ENCODE measurements around the gene KRTAP5-6.
A peak's percentile ranks its signal among the peaks of the same experiment; 100 is the strongest.

The KRTAP5-6 gene

DNA sequence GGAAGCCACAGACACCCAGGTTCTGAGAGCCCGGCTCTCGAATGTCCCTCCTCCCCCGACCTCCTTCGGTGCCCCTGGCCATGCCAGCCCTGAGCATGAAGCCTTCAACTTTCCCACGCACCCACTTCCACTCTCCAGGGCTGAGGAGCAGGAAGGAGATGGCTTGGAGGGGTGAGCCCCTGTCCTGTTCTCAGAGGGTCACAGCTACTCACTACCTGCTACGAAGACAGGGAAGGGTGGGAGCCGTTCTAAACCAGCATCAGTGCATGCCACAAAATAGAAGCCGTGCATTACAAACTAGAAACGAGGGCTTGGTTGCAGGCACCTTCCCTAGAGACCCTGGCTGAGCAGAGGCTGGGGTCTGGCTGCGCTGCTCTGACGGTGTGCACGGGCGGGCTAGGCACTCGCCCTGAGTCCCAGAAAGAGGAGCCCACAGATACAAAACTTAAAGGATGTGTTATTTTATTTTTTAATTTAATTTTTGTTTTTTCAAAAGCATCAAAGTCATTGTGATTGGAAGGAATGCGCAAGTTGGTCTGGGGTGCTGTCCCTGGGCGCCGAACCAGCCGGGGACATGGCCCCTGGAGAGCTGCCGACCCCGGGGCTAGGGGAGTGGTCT, 4.2 kb upstream of the KRTAP5-6 start:
- Histone ChIP-seq H3K4me1 (ENCODE audit: control insufficient read depth, insufficient read depth, low read length) (no peaks in the 10 kb centered on the region), H3K4me3 (ENCODE audit: low read length) (no peak overlapping the region), H3K27ac (ENCODE audit: low read depth, low read length) (no peak overlapping the region), H3K9ac (ENCODE audit: low read length) (no peak overlapping the region), H3K36me3 (ENCODE audit: control insufficient read depth, insufficient read depth, low read length) (no peaks in the 10 kb centered on the region), H3K27me3 (ENCODE audit: control insufficient read depth, insufficient read depth, low read length) (peaks cover 3% of the 10 kb centered on the region)

DNA sequence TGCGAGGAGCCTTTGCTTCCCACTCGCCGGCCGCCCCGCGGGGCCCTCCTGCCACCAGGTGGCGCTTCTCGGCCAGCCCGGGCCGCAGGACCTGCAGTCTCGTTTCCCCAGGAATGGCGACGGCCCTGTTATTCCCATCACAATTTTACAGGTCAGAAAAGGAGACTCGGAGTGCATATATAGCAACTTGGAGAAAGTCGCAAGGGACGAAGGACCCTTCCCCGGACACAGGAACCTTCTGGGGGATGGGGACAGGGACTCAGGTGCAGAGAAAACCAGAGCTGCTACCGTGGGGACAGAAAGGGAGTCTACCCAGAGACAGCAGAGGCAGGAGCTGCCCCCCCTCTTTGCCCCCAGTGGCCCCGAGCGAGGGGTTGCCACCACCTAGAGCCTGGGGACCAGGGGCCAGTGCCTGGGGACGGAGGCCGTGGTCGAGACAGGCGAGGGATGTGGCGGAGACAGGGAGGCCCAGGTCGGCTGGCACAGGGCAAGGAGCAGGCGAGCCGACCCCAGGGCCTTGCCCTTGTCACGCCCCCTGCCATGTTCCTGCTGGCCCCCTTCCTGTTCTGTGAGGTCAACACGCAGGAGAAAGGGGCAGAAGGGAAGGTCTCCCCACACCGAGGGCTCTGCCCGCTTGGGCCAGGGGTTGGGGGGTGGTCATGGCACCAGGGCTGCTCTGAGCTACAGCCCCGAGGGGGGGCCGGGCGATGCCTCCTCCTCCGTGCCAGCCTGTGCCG, 3.5 kb upstream of the KRTAP5-6 start:
- Histone ChIP-seq H3K4me3 (ENCODE audit: low read length) (peak overlapping the region; percentile 80), H3K9ac (ENCODE audit: low read length) (peak overlapping the region; percentile 36), H3K27ac (ENCODE audit: low read depth, low read length) (peak overlapping the region; percentile 41), H3K36me3 (ENCODE audit: control insufficient read depth, insufficient read depth, low read length) (no peaks in the 10 kb centered on the region), H3K27me3 (ENCODE audit: control insufficient read depth, insufficient read depth, low read length) (peaks cover 3% of the 10 kb centered on the region), H3K4me1 (ENCODE audit: control insufficient read depth, insufficient read depth, low read length) (no peaks in the 10 kb centered on the region)

DNA sequence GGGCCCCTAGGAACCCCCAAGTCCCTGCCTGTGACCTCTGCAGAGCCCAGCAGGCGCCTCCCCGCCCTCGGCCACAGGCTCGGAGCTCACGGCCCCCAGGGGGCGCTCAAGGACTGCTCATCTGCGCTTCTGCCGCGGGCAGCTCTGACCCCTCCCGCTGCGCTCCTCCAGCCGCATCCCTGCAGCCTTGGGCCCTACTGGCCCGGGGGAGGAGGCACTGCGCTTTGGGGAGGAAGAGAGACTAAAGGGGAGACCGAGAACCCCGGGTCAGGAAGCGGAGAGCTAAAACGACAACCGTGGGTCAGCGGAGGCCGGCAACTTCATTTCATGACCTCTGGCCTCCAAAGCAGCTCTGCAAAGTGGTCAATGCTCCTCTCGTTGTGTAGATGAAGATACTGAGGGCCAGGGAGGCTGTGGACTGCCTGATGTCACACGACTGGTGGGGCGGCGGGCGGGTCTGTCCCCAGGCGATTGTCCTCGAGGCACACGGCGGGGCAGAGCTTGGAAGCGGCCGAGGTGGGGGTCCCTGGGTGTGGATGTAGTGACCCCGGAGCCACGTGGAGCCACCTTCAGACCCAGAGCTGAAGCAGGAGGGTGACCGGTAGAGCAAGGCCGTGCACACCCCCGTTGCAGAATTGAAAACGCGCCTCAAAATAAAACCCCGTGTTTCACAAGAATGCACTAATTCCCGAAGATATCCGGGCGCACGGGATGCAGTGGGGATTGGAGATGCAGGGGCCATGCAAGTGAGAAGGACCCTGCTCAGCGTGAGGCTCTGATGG, 2.7 kb upstream of the KRTAP5-6 start:
- H3K27me3 ChIP-seq (ENCODE audit: control insufficient read depth, insufficient read depth, low read length) = peaks cover 3% of the 10 kb centered on the region
- no peaks in the 10 kb centered on the region for H3K4me1 ChIP-seq (ENCODE audit: control insufficient read depth, insufficient read depth, low read length)
- peak overlapping the region; percentile 80 for H3K4me3 ChIP-seq (ENCODE audit: low read length)
- H3K9ac ChIP-seq (ENCODE audit: low read length) = no peak overlapping the region
- no peaks in the 10 kb centered on the region for H3K36me3 ChIP-seq (ENCODE audit: control insufficient read depth, insufficient read depth, low read length)
- peak overlapping the region; percentile 41 for H3K27ac ChIP-seq (ENCODE audit: low read depth, low read length)

DNA sequence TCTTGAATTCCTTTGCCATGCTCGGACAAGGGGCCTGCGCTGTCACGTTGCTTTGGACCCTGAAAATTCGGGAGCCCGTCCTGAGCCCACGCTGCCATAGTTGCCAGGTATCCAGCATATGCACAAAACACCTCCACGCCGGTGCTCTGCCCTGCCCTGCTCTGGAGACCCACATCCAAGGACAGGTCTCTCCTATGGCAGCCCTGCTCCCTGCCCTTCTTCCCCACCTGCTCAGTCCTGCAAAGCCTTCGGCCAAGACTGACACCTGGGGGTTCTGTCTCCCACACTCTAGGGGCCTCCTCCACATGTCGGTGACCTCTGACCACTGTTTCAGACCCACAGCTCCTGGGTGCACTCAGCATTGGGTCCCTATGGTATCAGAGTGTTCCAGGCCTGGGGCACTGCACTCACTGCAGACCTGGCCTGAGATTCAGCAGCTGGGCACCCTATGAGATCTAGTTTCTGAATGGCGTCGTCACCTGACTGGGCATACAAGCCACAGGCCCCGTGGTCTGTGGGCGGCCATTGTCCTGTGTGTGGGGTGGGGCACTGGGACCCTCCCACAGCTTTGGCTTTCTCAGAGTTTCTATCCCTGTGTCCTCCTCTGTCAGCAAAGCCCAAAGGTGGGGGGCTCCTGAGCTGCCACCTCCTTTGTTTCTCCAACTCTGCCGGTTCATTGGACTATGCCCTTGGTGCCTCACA, 2.0 kb upstream of the KRTAP5-6 start:
- peaks cover 3% of the 10 kb centered on the region for H3K27me3 ChIP-seq (ENCODE audit: control insufficient read depth, insufficient read depth, low read length)
- no peak overlapping the region for H3K9ac ChIP-seq (ENCODE audit: low read length)
- no peaks in the 10 kb centered on the region for H3K36me3 ChIP-seq (ENCODE audit: control insufficient read depth, insufficient read depth, low read length)
- H3K4me3 ChIP-seq (ENCODE audit: low read length) = no peak overlapping the region
- H3K4me1 ChIP-seq (ENCODE audit: control insufficient read depth, insufficient read depth, low read length) = no peaks in the 10 kb centered on the region
- H3K27ac ChIP-seq (ENCODE audit: low read depth, low read length) = no peak overlapping the region

DNA sequence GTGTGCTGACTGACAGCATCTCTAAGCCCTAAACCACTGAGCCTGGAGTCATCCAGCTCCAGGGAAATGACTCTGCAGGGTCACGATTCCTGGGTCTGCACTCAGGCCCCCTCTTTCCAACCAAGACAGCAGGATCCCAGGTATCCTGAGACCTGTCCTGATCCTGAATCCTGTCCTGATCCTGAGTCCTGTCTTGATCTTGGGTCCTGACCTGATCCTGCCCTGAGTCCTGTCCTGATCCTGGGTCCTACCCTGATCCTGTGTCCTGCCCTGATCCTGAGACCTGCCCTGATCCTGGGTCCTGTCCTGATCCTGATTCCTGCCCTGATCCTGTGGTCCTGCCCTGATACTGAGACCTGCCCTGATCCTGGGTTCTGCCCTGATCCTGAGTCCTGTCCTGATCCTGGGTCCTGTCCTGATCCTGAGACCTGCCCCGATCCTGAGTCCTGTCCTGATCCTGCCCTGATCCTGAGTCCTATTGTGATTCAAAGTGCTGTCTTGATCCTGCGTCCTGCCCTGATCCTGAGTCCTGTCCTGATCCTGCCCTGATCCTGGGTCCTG, 1.4 kb upstream of the KRTAP5-6 start:
- H3K27ac ChIP-seq (ENCODE audit: low read depth, low read length) = no peak overlapping the region
- H3K36me3 ChIP-seq (ENCODE audit: control insufficient read depth, insufficient read depth, low read length) = no peaks in the 10 kb centered on the region
- no peaks in the 10 kb centered on the region for H3K4me1 ChIP-seq (ENCODE audit: control insufficient read depth, insufficient read depth, low read length)
- no peak overlapping the region for H3K9ac ChIP-seq (ENCODE audit: low read length)
- H3K27me3 ChIP-seq (ENCODE audit: control insufficient read depth, insufficient read depth, low read length) = peaks cover 3% of the 10 kb centered on the region
- no peak overlapping the region for H3K4me3 ChIP-seq (ENCODE audit: low read length)

DNA sequence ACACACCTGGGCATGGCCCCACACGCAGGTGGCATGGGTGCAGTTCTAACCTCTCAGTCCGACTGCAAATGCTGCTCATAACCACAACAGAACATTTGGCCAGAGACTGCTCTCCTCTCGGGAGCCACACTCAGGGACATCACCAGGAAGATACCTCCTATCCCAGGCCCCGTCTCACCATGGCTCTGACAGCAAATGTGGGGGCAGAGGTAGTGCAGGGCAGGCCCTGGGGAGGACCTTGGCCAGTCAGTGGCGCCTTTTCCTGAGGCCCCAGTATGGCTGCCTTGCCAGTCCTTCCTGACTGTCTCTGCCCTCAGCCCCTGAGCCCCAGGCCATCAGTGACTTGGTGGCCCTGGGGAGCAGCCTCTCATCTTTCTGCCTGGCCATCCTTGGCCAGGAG, 2.8 kb downstream of the KRTAP5-6 start:
- Histone ChIP-seq H3K27ac (ENCODE audit: low read depth, low read length) (no peak overlapping the region), H3K4me1 (ENCODE audit: control insufficient read depth, insufficient read depth, low read length) (no peaks in the 10 kb centered on the region), H3K36me3 (ENCODE audit: control insufficient read depth, insufficient read depth, low read length) (no peaks in the 10 kb centered on the region), H3K27me3 (ENCODE audit: control insufficient read depth, insufficient read depth, low read length) (peaks cover 3% of the 10 kb centered on the region), H3K9ac (ENCODE audit: low read length) (no peak overlapping the region), H3K4me3 (ENCODE audit: low read length) (no peak overlapping the region)

DNA sequence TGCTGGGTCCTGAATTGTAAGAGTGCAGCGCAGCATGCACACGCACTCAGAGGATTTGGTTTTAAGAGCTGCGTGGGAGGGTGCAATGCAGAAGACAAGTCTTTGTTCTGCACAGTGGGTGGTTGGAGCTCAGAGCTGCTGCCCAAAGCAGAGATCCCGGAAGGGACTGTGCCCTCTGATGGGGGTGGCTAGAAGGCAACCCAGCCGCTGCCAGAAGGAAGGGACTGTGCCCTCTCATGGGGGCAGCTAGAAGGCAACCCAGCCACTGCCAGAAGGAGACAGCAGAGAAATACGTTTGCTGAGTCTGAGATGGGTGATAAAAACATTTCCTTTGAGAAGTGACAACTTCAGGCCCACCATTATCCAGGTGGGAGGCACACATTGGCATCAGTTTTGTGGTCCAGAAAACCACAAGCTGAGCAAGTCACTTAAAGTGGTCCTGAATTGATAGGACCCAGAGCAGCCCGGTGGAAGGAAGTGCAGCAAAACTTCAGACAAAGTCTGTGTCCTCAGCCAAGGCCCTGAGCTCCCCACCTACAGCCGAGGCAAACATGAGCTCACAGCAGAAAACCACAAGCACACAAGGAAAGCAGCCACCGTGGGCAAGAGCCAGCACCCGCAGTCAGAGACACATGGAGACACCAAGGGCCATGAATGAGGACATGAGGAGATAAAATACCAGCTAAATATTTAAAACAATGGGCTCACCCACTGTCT, 4.3 kb downstream of the KRTAP5-6 start:
- no peaks in the 10 kb centered on the region for H3K36me3 ChIP-seq (ENCODE audit: control insufficient read depth, insufficient read depth, low read length)
- H3K27ac ChIP-seq (ENCODE audit: low read depth, low read length) = no peak overlapping the region
- H3K9ac ChIP-seq (ENCODE audit: low read length) = no peak overlapping the region
- H3K4me3 ChIP-seq (ENCODE audit: low read length) = no peak overlapping the region
- no peaks in the 10 kb centered on the region for H3K4me1 ChIP-seq (ENCODE audit: control insufficient read depth, insufficient read depth, low read length)
- H3K27me3 ChIP-seq (ENCODE audit: control insufficient read depth, insufficient read depth, low read length) = peaks cover 7% of the 10 kb centered on the region

DNA sequence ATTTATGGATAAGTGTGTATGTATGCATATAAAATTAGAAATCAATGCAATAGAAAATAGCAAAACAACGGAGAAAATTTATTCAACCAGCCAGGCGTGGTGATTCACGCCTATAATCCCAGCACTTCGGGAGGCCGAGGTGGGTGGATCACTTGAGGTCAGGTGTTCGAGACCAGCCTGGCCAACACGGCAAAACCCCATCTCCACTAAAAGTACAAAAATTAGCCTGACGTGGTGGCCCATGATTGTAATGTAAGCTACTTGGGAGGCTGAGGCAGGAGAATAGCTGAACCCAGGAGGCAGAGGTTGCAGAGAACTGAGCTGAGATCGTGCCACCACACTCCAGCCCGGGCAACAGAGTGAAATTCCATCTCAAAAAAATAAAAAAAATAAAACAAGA, 5.5 kb downstream of the KRTAP5-6 start:
- no peak overlapping the region for H3K4me3 ChIP-seq (ENCODE audit: low read length)
- H3K9ac ChIP-seq (ENCODE audit: low read length) = no peak overlapping the region
- no peaks in the 10 kb centered on the region for H3K4me1 ChIP-seq (ENCODE audit: control insufficient read depth, insufficient read depth, low read length)
- peaks cover 7% of the 10 kb centered on the region for H3K27me3 ChIP-seq (ENCODE audit: control insufficient read depth, insufficient read depth, low read length)
- no peak overlapping the region for H3K27ac ChIP-seq (ENCODE audit: low read depth, low read length)
- no peaks in the 10 kb centered on the region for H3K36me3 ChIP-seq (ENCODE audit: control insufficient read depth, insufficient read depth, low read length)

DNA sequence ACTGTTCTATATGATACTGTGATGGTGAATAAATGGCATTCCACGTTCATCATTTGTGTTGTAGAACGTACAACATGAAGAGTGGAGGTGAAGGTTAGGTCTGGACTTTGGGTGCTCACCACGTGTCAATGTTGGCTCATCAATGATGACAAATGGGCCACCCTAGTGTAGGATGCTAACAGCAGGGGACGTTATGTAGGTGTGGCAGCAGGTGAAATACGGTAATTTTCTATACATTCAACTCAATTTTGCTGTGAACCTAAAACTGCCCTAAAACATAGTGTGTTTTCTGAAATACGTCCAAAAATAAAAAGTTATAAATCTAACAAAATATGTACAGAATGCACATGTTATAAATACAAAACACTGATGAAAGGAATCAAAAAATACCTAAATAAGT, 6.2 kb downstream of the KRTAP5-6 start:
- Histone ChIP-seq H3K36me3 (ENCODE audit: control insufficient read depth, insufficient read depth, low read length) (no peaks in the 10 kb centered on the region), H3K4me1 (ENCODE audit: control insufficient read depth, insufficient read depth, low read length) (no peaks in the 10 kb centered on the region), H3K9ac (ENCODE audit: low read length) (no peak overlapping the region), H3K27ac (ENCODE audit: low read depth, low read length) (no peak overlapping the region), H3K27me3 (ENCODE audit: control insufficient read depth, insufficient read depth, low read length) (peaks cover 7% of the 10 kb centered on the region), H3K4me3 (ENCODE audit: low read length) (no peak overlapping the region)

DNA sequence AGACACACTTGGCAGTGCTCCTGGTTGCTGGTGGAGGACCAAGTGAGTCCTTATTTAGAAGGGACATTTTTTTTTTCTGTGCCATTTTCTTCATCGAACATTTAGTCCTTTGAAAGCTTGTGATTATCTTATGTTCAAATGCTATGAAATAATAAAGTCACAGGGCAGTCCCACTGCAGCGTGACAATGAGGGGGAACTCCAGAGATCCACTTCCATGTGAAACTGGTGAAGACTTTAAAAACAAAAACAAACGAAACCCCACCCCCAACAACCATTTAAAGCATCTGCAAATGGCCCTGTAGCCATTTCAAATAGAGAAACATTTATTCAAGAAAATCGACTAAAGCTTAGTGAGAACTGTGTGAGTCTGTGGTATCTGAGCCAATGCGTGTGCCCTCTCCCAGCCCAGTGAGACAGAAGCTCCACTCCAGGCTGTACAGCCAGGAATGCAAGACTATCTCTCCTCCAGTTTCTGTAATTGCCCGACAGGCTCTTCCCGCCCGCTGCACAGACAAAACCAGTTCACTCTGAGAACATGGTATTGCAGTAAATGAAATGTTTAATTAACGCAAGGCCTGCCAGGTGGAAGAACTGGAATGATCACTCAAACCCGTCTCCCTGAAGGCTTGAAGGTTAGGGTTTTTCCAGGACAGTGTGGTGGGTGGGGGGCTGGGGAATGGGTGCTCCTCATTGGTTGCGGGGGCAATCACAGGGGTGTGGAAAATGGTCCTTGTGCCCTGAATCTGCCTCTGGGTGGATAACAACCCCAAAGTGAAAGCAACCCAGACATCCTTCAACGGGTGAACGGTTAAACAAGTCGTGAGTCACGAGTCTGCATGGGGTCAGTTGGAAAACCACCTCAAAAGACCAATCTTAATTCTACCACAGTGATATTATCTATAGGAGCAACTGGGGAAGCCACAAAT, 8.4 kb downstream of the KRTAP5-6 start:
- no peak overlapping the region for H3K9ac ChIP-seq (ENCODE audit: low read length)
- no peaks in the 10 kb centered on the region for H3K4me1 ChIP-seq (ENCODE audit: control insufficient read depth, insufficient read depth, low read length)
- peaks cover 7% of the 10 kb centered on the region for H3K27me3 ChIP-seq (ENCODE audit: control insufficient read depth, insufficient read depth, low read length)
- no peak overlapping the region for H3K27ac ChIP-seq (ENCODE audit: low read depth, low read length)
- no peaks in the 10 kb centered on the region for H3K36me3 ChIP-seq (ENCODE audit: control insufficient read depth, insufficient read depth, low read length)
- H3K4me3 ChIP-seq (ENCODE audit: low read length) = no peak overlapping the region
